GM23248 (cell line): Measurements from ENCODE around the gene NHERF2.

Source experiments
- EZH2 ChIP-seq: fragments of 200-600 bp; sonication (generic); IDR thresholded peaks from 2 replicates; pipeline ENCODE4 v1.6.1; 2018; ENCODE audit warnings: antibody characterized with exemption, mild to moderate bottlenecking; ENCODE audit not compliant: insufficient read depth, poor library complexity, severe bottlenecking
- EZH2phosphoT487 ChIP-seq: fragments of 200-600 bp; sonication (generic); IDR thresholded peaks from 2 replicates; pipeline ENCODE4 v1.6.1; 2018; ENCODE audit warnings: antibody characterized with exemption, moderate library complexity, mild to moderate bottlenecking, low read depth; ENCODE audit not compliant: insufficient read depth

- TF ChIP-seq EZH2phosphoT487, result no peak
- no peak for TF ChIP-seq EZH2
Observed at GRCh38 chr16:2035431-2036199, 8.9 kb downstream of the NHERF2 start.
